GM10248 (cell line): ENCODE measurements around the gene ABLIM2.

Experiments used
- CTCF ChIA-PET: fragments of 300-600 bp; sonication (Branson Sonifier 250); formaldehyde crosslinking; extraction: SDS; loops from one replicate; lab custom pipeline; 2021; ENCODE audit warnings: antibody characterized with exemption; lab: Yijun Ruan, JAX
- POLR2A ChIA-PET: fragments of 350-650 bp; sonication (Branson Sonifier 250); formaldehyde crosslinking; extraction: SDS; loops from one replicate; lab custom pipeline; 2020; ENCODE audit warnings: antibody characterized with exemption; lab: Yijun Ruan, JAX
- DNase-seq: peaks from one replicate; pipeline ENCODE4 v3.0.0; 2012; ENCODE audit errors: extremely low spot score
- CTCF ChIP-seq: IDR thresholded peaks from 2 replicates; pipeline ENCODE4 v1.5.1; 2012; ENCODE audit warnings: mild to moderate bottlenecking, low read depth; ENCODE audit errors: extremely low read depth, missing control alignments, control extremely low read depth

Gene ABLIM2

DNA sequence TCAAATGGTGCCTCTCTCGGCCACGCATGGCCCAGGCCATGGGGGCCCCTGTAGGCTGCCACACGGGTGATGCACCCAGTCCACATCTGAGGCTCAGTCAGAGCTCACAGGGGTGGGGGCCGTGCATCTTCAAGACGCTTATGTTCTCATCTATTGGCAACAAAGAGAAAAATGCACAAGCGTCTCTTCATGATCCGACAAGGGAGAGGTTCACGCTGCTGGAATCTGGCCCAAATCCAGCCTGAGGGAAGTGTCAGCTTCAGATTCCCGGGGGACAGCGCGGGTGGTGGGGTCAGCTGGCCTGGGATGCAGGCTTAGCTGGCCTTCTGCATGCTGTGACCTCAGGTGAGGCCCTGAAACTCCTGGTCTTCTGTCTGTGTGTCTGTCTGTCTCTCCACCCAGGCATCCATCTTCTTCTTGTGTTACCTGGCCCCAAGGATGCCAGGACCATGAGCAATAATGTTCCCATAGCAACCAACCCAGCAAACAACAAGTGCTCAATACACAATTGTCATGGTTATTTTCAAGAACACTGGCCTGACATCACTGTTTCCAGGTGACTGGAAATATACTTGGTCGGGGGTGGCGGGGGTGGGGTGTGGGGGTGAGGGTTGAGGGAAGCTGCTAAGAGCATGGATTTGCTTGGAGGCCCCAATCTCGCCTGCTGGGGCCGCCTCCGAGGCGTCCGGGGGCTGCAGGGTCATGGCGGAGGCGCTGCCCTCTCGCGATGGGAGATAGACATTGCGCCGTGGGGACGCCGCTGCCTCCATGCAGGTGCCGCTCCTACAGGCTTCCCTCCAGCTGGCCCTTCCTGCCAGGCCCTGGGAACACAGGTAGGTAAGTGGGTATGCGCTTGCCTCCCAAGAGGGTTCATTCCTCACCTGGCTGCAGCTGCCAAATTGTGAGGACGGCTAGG is 48.3 kb downstream of the ABLIM2 start:
- CTCF ChIA-PET = no interaction called here
- POLR2A ChIA-PET = no interaction called here
- DNase-seq = no peak
- TF ChIP-seq CTCF = no peak

- POLR2A ChIA-PET = no interaction called here
- no peak for TF ChIP-seq CTCF
- DNase-seq = no peak
- CTCF ChIA-PET = no interaction called here
Measured at GRCh38 chr4:8109406-8110065, 49.1 kb downstream of the ABLIM2 start.

DNA sequence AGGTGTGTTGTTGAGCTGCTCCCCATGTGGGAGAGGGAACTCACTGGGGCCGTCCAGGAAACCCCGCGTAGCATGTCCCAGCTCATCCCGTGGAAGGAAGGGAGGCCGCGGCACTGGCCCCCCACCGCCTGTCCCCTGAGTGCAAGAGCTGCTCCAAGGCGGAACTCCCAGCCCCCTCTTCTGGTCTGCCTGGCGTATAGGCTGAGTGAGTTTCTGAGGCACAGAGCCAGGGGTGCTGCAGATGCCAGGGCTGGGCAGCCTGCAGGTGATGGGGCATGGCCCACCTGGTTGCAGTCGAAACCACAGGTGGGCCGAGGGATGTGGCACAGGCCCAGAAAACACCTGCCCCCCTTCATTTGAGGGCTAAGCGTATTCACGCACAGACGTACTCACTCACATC is 49.6 kb downstream of the ABLIM2 start:
- no peak for TF ChIP-seq CTCF
- ChIA-PET CTCF (no interaction called here), POLR2A (no interaction called here)
- DNase-seq = no peak

DNA sequence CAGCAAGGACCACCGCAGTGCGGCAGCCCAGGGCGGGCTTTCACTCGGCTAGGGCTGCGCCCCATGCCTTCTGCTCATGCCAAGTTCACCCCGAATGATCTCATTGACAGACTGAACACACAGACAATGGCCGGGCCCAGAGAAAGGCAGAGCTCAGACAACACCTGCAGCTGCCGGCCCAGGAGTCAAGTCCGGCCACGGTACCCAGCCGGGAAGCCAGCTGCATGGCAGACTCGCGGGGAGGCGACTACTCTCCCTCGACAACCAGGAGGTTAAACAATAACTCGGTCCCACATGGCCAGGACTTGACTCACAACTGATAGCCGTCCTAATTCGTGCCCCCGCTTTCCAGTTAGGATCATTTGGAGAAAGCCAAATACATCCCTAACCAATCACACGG is 50.4 kb downstream of the ABLIM2 start:
- no peak for DNase-seq
- no peak for TF ChIP-seq CTCF
- ChIA-PET CTCF (no interaction called here), POLR2A (no interaction called here)

GRCh38 chr4:8107146-8107657 is 51.4 kb downstream of the ABLIM2 start:
- ChIA-PET CTCF (interaction anchor here (1.3 kb wide), 1 partner anchor 9 kb away, joined by 3 read pairs; no protein-coding TSS in a partner anchor), POLR2A (no interaction called here)
- DNase-seq = no peak
- TF ChIP-seq CTCF = no peak

DNA sequence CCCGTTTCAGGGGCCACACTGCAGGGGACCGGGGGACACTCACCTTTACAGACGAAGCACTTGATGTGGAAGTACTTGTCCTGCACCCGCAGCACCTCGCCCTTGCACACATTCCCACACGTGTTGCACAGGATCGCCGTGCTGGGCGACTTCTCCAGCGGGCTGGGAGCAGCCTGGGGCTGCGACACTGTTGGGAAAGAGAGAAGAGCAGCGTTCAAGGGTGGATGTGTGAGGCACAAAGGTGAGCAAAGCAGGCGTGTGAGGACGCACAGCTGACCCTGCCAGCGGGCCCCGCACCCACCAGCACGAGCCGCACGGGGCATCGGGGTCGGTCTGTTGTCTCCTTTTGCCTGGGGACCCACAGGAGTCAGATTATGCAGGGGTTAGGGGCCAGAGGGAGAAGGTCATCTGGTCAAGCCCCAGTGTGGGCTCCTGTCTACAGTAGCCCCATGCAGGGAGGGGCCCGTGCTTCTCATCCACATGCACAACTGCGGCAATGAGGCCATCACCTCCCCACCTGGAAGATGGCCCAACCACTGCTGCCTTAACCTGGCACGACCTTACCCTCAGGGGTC is 52.1 kb downstream of the ABLIM2 start:
- ChIA-PET POLR2A (no interaction called here), CTCF (interaction anchor here (1.3 kb wide), 1 partner anchor 9 kb away, joined by 3 read pairs; no protein-coding TSS in a partner anchor)
- no peak for DNase-seq
- TF ChIP-seq CTCF = no peak
